Measurements from ENCODE around the gene ADARB1.

Gene ADARB1

GRCh38 chr21:45163413-45164123 is 89.2 kb downstream of the ADARB1 start:
- CTCF ChIA-PET: interaction anchor here (0.8 kb wide), 1 partner anchor 26 kb away, joined by 3 read pairs; no protein-coding TSS in a partner anchor
- no peak for DNase-seq (ENCODE audit: extremely low spot score)
- no peak for TF ChIP-seq ARNT (IDR thresholded peaks at IDR 0.05)
- no peak for TF ChIP-seq ELF4 (IDR thresholded peaks at IDR 0.05)
- TF ChIP-seq PKNOX1 (IDR thresholded peaks at IDR 0.05): no peak
- TF ChIP-seq TARDBP (IDR thresholded peaks at IDR 0.05): no peak
- no peak for TF ChIP-seq FOXA1 (IDR thresholded peaks at IDR 0.05)
- TF ChIP-seq SP1 (IDR thresholded peaks at IDR 0.05): no peak
- TF ChIP-seq SUZ12 (IDR thresholded peaks at IDR 0.05): no peak
- TF ChIP-seq FOXM1 (IDR thresholded peaks at IDR 0.05; ENCODE audit: borderline replicate concordance): no peak
- no peak for TF ChIP-seq LEF1 (IDR thresholded peaks at IDR 0.05; ENCODE audit: borderline replicate concordance)
- TF ChIP-seq L3MBTL2 (conservative IDR thresholded peaks at IDR 0.05): no peak
- TF ChIP-seq BHLHE40 (IDR thresholded peaks at IDR 0.05; ENCODE audit: borderline replicate concordance): no peak
- POLR2A ChIA-PET: no interaction called here

GRCh38 chr21:45164124-45164511 is 89.7 kb downstream of the ADARB1 start:
- CTCF ChIA-PET: no interaction called here
- POLR2A ChIA-PET: no interaction called here
- TF ChIP-seq CTBP1 (IDR thresholded peaks at IDR 0.05; ENCODE audit: borderline replicate concordance) (no peak), ARNT (IDR thresholded peaks at IDR 0.05) (no peak), HDGF (IDR thresholded peaks at IDR 0.05; ENCODE audit: borderline replicate concordance) (no peak), BHLHE40 (IDR thresholded peaks at IDR 0.05; ENCODE audit: borderline replicate concordance) (no peak), NFRKB (IDR thresholded peaks at IDR 0.05) (no peak), L3MBTL2 (conservative IDR thresholded peaks at IDR 0.05) (no peak), PKNOX1 (IDR thresholded peaks at IDR 0.05) (no peak), FOXK2 (IDR thresholded peaks at IDR 0.05) (no peak), TARDBP (IDR thresholded peaks at IDR 0.05) (no peak), ZNF384 (IDR thresholded peaks at IDR 0.05) (no peak)
- no peak for DNase-seq (ENCODE audit: extremely low spot score)

GRCh38 chr21:45164838-45165237 is 90.5 kb downstream of the ADARB1 start:
- DNase-seq (ENCODE audit: extremely low spot score): no peak
- ChIA-PET CTCF (no interaction called here), POLR2A (no interaction called here)
- TF ChIP-seq FOXM1 (IDR thresholded peaks at IDR 0.05; ENCODE audit: borderline replicate concordance): no peak
- TF ChIP-seq SUZ12 (IDR thresholded peaks at IDR 0.05): no peak
- no peak for TF ChIP-seq FOXK2 (IDR thresholded peaks at IDR 0.05)
- TF ChIP-seq CTBP1 (IDR thresholded peaks at IDR 0.05; ENCODE audit: borderline replicate concordance): no peak
- no peak for TF ChIP-seq ELF4 (IDR thresholded peaks at IDR 0.05)
- TF ChIP-seq NFRKB (IDR thresholded peaks at IDR 0.05): no peak
- no peak for TF ChIP-seq FOXA1 (IDR thresholded peaks at IDR 0.05)
- no peak for TF ChIP-seq TARDBP (IDR thresholded peaks at IDR 0.05)
- TF ChIP-seq PKNOX1 (IDR thresholded peaks at IDR 0.05): no peak
- TF ChIP-seq HDGF (IDR thresholded peaks at IDR 0.05; ENCODE audit: borderline replicate concordance): no peak
- TF ChIP-seq SP1 (IDR thresholded peaks at IDR 0.05): no peak
- TF ChIP-seq ZNF384 (IDR thresholded peaks at IDR 0.05): no peak
- no peak for TF ChIP-seq BHLHE40 (IDR thresholded peaks at IDR 0.05; ENCODE audit: borderline replicate concordance)
- TF ChIP-seq L3MBTL2 (conservative IDR thresholded peaks at IDR 0.05): no peak
- no peak for TF ChIP-seq LEF1 (IDR thresholded peaks at IDR 0.05; ENCODE audit: borderline replicate concordance)
- no peak for TF ChIP-seq ARNT (IDR thresholded peaks at IDR 0.05)

- TF ChIP-seq CTBP1 (IDR thresholded peaks at IDR 0.05; ENCODE audit: borderline replicate concordance): no peak
- TF ChIP-seq BHLHE40 (IDR thresholded peaks at IDR 0.05; ENCODE audit: borderline replicate concordance): no peak
- TF ChIP-seq TARDBP (IDR thresholded peaks at IDR 0.05): no peak
- no peak for TF ChIP-seq ZNF384 (IDR thresholded peaks at IDR 0.05)
- no peak for TF ChIP-seq SUZ12 (IDR thresholded peaks at IDR 0.05)
- no peak for TF ChIP-seq PKNOX1 (IDR thresholded peaks at IDR 0.05)
- no peak for TF ChIP-seq NFRKB (IDR thresholded peaks at IDR 0.05)
- TF ChIP-seq L3MBTL2 (conservative IDR thresholded peaks at IDR 0.05): no peak
- no peak for TF ChIP-seq ARNT (IDR thresholded peaks at IDR 0.05)
- TF ChIP-seq FOXA1 (IDR thresholded peaks at IDR 0.05): no peak
- no peak for TF ChIP-seq SP1 (IDR thresholded peaks at IDR 0.05)
- DNase-seq (ENCODE audit: extremely low spot score): no peak
- ChIA-PET POLR2A (interaction anchor here (0.6 kb wide), 1 partner anchor 552 kb away, joined by 3 read pairs; no protein-coding TSS in a partner anchor), CTCF (interaction anchor here (1.0 kb wide), 1 partner anchor 30 kb away, joined by 3 read pairs; no protein-coding TSS in a partner anchor)
These were observed 92.6 kb downstream of the ADARB1 start for GRCh38 chr21:45166931-45167330.

- no peak for TF ChIP-seq CTBP1 (IDR thresholded peaks at IDR 0.05; ENCODE audit: borderline replicate concordance)
- ChIA-PET POLR2A (no interaction called here), CTCF (interaction anchor here (1.1 kb wide), 1 partner anchor 239 kb away, joined by 3 read pairs; no protein-coding TSS in a partner anchor)
- DNase-seq (ENCODE audit: extremely low spot score): no peak
These were observed 93.4 kb downstream of the ADARB1 start for GRCh38 chr21:45167796-45168222.

GRCh38 chr21:45168522-45168921 is 94.1 kb downstream of the ADARB1 start:
- POLR2A ChIA-PET: no interaction called here
- CTCF ChIA-PET: interaction anchor here (0.9 to 1.1 kb wide), 2 partner anchors 32 to 238 kb away, joined by 3 read pairs; no protein-coding TSS in a partner anchor
- DNase-seq (ENCODE audit: extremely low spot score): no peak
- TF ChIP-seq CTBP1 (IDR thresholded peaks at IDR 0.05; ENCODE audit: borderline replicate concordance): no peak
- no peak for TF ChIP-seq TARDBP (IDR thresholded peaks at IDR 0.05)
- no peak for TF ChIP-seq PKNOX1 (IDR thresholded peaks at IDR 0.05)
- no peak for TF ChIP-seq L3MBTL2 (conservative IDR thresholded peaks at IDR 0.05)
- no peak for TF ChIP-seq ELF4 (IDR thresholded peaks at IDR 0.05)
- no peak for TF ChIP-seq FOXK2 (IDR thresholded peaks at IDR 0.05)
- no peak for TF ChIP-seq ARNT (IDR thresholded peaks at IDR 0.05)
- no peak for TF ChIP-seq LEF1 (IDR thresholded peaks at IDR 0.05; ENCODE audit: borderline replicate concordance)

Data from HEK293T (cell line).